SK-N-MC (cell line): Measurements from ENCODE around the gene RECK.

Source experiments
- EZH2 ChIP-seq: fragments of 200-600 bp; sonication (generic); IDR thresholded peaks from one replicate; pipeline ENCODE4 v1.6.1; 2017; ENCODE audit warnings: antibody characterized with exemption
- FOXP2 ChIP-seq: optimal IDR thresholded peaks from 2 replicates; pipeline ENCODE3; 2011; ENCODE audit warnings: mild to moderate bottlenecking, moderate library complexity; ENCODE audit not compliant: insufficient read depth; ENCODE audit errors: extremely low read length, control extremely low read depth
- POLR2AphosphoS5 ChIP-seq: IDR thresholded peaks from 2 replicates; pipeline ENCODE4 v1.6.1; 2012; ENCODE audit warnings: mild to moderate bottlenecking, low read depth, low read length, borderline replicate concordance

DNA sequence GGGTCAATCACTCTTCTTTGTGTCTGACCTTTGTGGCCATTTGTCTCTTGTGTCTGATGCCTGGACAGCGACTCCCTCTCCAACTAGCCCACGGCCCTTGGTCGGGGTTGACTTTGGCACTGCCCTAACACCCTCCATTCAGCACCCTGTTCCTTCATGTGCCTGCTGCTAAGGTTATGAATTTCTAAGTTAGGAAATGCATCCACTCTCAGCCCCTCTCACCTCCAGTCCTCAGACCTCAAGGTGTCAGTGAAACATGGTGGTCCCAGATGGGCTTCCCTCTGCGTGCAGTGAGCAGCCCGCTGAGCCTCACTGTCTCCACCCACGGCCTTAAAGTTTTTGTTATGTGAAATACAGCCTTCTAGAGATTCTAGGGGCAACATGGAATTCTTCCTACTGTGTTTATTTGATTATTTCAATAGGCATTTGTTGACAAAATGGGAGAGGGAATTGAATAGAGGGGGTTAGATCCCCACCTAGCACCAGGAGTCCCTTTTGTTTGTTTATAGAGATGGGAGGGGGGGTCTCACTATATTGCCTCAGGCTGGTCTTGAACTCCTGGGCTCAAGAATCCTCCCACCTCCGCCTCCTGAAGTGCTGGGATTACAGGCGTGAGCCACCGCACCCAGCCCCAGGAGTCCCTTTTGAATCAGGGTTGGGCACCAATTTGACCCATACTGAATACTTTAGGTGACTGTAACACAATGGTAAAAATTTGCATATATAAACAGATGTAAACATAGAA, 98.2 kb downstream of the RECK start:
- TF ChIP-seq POLR2AphosphoS5: no peak
- TF ChIP-seq EZH2: no peak
- TF ChIP-seq FOXP2: no peak
